Naive B cell (primary cell): Measurements from ENCODE around the gene OPCML. TPM values are rescaled to one million over a fixed set of nuclear protein-coding genes. Genes with fewer than 3 reads are reported as not detected.

Source experiments
- ATAC-seq, 2 donors: fragments of 150-1000 bp; cut with Tn5 transposase; 2 replicates each; pipeline ENCODE4 v1.10.0; 2021; ENCODE audit warnings: low read depth in 2 of 2, mild to moderate bottlenecking in 2 of 2, moderate library complexity in 2 of 2
- DNase-seq: peaks from one replicate; pipeline ENCODE4 v3.0.0; 2022
- H3K27ac Mint-ChIP-seq, 6 donors: one replicate each; pipeline ENCODE4 v1.8.0; 2020 to 2022; ENCODE audit warnings: mild to moderate bottlenecking in 6 of 6, mixed read lengths in 6 of 6, moderate library complexity in 5 of 6, inconsistent platforms in 2 of 6
- H3K27me3 Mint-ChIP-seq, 3 donors: one replicate each; pipeline ENCODE4 v1.8.0; 2021 to 2022; ENCODE audit warnings: mixed read lengths in 3 of 3, mild to moderate bottlenecking in 1 of 3
- H3K36me3 Mint-ChIP-seq, 2 donors: one replicate each; pipeline ENCODE4 v1.8.0; 2020 to 2022; ENCODE audit warnings: mixed read lengths in 2 of 2, inconsistent platforms in 1 of 2, mild to moderate bottlenecking in 1 of 2
- H3K4me1 Mint-ChIP-seq, 3 donors: one replicate each; pipeline ENCODE4 v1.8.0; 2020 to 2022; ENCODE audit warnings: mixed read lengths in 3 of 3, inconsistent platforms in 1 of 3, mild to moderate bottlenecking in 1 of 3, moderate library complexity in 1 of 3
- H3K4me3 Mint-ChIP-seq, 8 donors: one replicate each; pipeline ENCODE4 v1.8.0; 2020 to 2022; ENCODE audit warnings: mild to moderate bottlenecking in 8 of 8, mixed read lengths in 8 of 8, moderate library complexity in 8 of 8, inconsistent platforms in 2 of 8
- H3K9me3 Mint-ChIP-seq, 7 donors: one replicate each; pipeline ENCODE4 v1.8.0; 2020 to 2022; ENCODE audit warnings: mixed read lengths in 7 of 7, mild to moderate bottlenecking in 5 of 7, inconsistent platforms in 2 of 7, moderate library complexity in 1 of 7
- polyA plus RNA-seq, 6 donors: library from polyadenylated mRNA; unstranded; fragments of 300-500 nt; fragmentation: Illumina TruSeq; gene quantifications; one replicate each; pipeline ENCODE4 v1.2.3, GENCODE V29; 2021; ENCODE audit warnings: low read depth in 6 of 6

Gene OPCML
- polyA plus RNA-seq, 6 donors from 2014 or later: not detected

DNA sequence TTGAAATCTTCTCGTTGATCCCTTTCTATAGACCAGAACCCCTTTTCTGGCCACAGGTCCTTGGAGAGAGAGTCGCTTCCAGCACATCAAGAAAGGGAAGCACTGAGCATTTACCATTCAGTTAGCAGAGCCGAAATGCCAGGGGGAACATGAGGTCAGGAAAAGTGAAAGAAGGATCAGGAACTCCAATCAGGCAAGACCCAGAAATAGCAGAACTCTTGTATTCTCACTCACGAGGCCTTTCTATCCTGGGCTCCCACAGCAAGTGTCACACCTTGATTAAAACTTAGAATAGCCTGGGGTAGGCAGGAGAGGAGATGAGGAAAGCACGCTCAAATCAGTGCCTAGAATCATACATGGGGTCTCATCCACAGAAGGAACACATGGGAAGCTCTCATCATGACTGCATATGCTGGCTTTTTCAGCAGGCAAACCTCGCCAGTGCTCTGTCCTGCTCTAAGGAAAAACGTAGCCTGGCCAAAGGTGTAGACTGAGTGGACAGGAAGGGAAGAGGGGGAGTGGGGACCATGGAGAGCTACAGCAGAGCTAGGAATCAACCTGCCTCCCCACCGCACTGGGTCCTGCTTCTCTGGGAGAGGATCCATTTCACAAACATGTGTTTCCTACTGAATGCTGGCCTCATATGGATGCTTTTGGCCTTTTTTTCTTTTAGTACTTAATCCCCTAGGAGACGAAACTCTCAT is 40.5 kb downstream of the OPCML start:
- DNase-seq: no peak
- no peak overlapping the region for H3K4me3 Mint-ChIP-seq
- H3K27ac Mint-ChIP-seq: no peak overlapping the region
- no peaks in the 10 kb centered on the region for H3K36me3 Mint-ChIP-seq
- peaks cover 0 to 7% (median 0%) of the 10 kb centered on the region in 3 donors for H3K27me3 Mint-ChIP-seq
- no peaks in the 10 kb centered on the region for H3K4me1 Mint-ChIP-seq
- peaks cover 0 to 22% (median 9%) of the 10 kb centered on the region in 7 donors for H3K9me3 Mint-ChIP-seq
- no peak for ATAC-seq

DNA sequence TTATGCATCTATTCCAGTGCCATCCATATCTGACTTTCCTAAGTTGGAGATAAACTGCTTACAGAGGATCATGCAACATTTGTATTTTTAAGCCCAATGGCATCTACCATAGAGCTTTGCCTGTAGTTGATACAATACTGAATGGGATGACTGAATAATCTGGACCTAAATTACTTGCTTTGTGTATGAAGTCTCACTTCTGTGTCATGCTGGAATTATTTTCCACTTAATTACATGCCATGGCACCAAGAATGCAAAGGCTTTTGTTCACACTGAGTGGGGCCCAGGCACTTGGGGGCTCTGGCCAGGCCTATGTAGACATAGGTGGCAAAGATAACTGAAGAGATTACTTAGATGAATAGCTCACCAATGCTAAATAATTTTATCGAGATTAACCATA is 51.6 kb downstream of the OPCML start:
- no peak for DNase-seq
- no peak overlapping the region for H3K4me3 Mint-ChIP-seq

DNA sequence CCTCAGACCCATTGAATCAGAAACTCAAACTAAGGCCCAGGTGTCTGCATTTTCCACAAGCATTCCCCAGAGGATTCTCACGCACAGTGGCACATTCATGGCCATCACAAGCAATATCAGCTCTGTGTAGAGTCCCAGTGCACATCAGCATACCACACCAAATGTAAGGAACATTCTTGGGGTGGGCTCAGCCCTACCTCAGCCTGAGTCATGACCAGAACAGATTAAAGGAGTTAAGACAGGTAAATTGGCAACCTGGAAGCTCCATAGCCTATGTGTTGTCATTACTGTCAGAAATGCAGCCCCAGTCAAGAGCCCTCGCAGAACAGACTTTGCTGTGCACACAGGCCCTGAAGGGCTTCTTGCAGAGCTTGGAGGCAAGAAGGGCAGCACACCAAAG is 53.1 kb downstream of the OPCML start:
- Mint-ChIP-seq H3K4me3 (no peak overlapping the region), H3K27me3 (peaks cover 0 to 9% (median 6%) of the 10 kb centered on the region in 3 donors), H3K27ac (no peak overlapping the region), H3K36me3 (no peaks in the 10 kb centered on the region), H3K4me1 (no peaks in the 10 kb centered on the region), H3K9me3 (peaks cover 0 to 16% (median 4%) of the 10 kb centered on the region in 7 donors)
- DNase-seq (no peak), ATAC-seq (no peak)

More for the DNA sequence above, 51.6 kb downstream of the OPCML start:
- no peak for ATAC-seq
- peaks cover 0 to 16% (median 4%) of the 10 kb centered on the region in 7 donors for H3K9me3 Mint-ChIP-seq
- H3K27ac Mint-ChIP-seq: no peak overlapping the region
- peaks cover 0 to 9% (median 6%) of the 10 kb centered on the region in 3 donors for H3K27me3 Mint-ChIP-seq
- H3K36me3 Mint-ChIP-seq: no peaks in the 10 kb centered on the region
- H3K4me1 Mint-ChIP-seq: no peaks in the 10 kb centered on the region

DNA sequence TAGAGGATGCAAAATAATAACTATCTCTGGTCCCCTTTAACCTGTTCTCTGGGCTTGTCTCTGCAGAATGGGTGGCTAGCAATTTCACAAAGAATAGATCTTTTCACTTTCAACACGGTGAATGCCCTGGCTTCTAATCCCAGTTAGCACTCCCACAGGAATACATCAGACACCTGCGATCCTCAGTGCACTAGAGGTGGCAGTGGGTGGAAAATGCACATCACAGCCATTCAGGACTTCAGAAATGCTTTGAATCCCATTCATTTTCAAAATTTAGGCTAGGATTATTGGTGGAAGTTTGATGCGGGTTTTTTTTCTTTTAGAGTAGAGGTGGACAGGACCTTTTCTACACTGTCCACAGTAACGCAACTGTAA is 55.1 kb downstream of the OPCML start:
- Mint-ChIP-seq H3K36me3 (no peaks in the 10 kb centered on the region), H3K4me1 (no peaks in the 10 kb centered on the region), H3K27ac (no peak overlapping the region), H3K4me3 (no peak overlapping the region), H3K27me3 (peaks cover 0 to 9% (median 6%) of the 10 kb centered on the region in 3 donors), H3K9me3 (peaks cover 0 to 16% (median 4%) of the 10 kb centered on the region in 7 donors)
- DNase-seq (no peak), ATAC-seq (no peak)

DNA sequence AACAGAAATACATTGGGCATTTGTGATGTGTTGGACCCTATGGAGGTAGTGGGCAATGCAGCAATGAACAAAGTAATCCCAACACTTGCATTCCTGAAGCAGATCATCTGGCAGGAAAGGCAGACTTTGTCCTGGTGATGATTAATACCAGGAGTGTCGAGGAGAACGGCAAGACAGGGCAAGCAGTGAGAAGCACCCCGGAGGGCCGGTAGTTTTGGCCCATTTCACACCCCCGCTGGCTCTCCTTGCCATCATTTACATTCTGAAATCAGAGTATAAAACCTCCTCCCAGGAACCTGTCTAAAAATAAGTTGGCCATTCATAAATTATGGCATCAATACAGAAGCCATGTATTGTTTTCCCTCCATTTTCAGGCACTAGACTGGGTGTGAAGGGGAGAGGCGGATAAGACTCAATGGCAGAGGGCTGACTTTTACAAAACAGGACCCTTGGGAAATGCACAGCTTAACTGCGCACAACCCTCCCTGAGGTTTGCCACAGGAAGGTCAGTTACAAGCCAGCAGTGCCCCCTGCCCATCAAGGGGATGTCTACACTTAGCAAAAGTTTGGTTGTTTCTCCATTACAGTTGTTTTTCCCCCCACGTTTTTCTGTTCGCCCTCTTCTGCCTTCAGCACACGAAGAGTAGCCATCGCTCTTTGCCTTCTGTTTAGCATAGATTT is 55.6 kb downstream of the OPCML start:
- Mint-ChIP-seq H3K36me3 (no peaks in the 10 kb centered on the region), H3K27ac (no peak overlapping the region)

DNA sequence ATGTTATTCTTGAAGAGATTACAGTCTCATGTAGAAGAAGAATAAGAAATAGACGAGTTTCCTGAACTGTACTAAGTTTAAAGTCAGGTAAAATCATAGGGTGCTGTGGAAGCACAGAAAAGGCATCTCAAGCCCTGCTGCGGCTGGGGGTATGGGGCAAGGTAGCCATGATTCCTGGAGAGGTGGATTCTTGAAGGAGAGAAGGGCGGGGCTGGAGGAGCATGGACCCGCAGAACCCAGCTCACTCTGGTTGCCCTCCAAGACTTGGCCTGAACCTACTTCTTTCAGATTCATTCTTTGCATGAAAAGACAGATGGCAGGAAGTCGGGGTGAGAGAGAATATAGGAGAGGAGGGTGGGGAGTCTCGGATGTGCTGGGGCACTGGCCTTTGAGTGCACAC is 57.8 kb downstream of the OPCML start:
- Mint-ChIP-seq H3K27ac (no peak overlapping the region), H3K4me1 (no peaks in the 10 kb centered on the region), H3K27me3 (peaks cover 0 to 5% (median 0%) of the 10 kb centered on the region in 3 donors), H3K4me3 (no peak overlapping the region), H3K9me3 (peaks cover 0 to 11% (median 2%) of the 10 kb centered on the region in 7 donors), H3K36me3 (no peaks in the 10 kb centered on the region)
- ATAC-seq (no peak), DNase-seq (no peak)

More for the DNA sequence above, 55.6 kb downstream of the OPCML start:
- Mint-ChIP-seq H3K4me3 (no peak overlapping the region), H3K27me3 (peaks cover 0 to 9% (median under 1%) of the 10 kb centered on the region in 3 donors), H3K9me3 (peaks cover 0 to 12% (median 2%) of the 10 kb centered on the region in 7 donors), H3K4me1 (no peaks in the 10 kb centered on the region)
- ATAC-seq (no peak), DNase-seq (no peak)

DNA sequence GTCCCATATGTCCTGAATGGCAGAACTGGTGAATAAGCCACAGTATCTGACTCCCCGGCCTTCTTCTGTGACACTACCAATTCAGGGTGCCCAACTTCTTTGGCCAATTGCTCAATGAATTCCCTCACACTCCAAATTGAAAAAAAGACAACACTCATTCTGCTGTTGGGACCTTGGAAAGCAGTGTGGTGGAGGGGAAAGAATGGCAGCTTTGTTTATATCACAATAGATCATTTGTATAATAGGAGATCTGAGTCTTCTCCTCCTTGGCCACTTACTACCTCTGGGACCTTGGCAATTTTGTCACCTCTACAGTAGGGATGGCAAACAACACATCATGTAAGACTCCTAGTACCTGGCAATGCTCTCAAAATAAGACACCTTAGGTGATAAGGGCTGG is 64.6 kb downstream of the OPCML start:
- DNase-seq (no peak), ATAC-seq (no peak)
- H3K4me3 Mint-ChIP-seq: no peak overlapping the region
- no peak overlapping the region for H3K27ac Mint-ChIP-seq
- H3K9me3 Mint-ChIP-seq: peaks cover 0 to 19% (median 2%) of the 10 kb centered on the region in 7 donors
- H3K4me1 Mint-ChIP-seq: no peaks in the 10 kb centered on the region
- H3K27me3 Mint-ChIP-seq: peaks cover 0 to 6% (median 0%) of the 10 kb centered on the region in 3 donors
- no peaks in the 10 kb centered on the region for H3K36me3 Mint-ChIP-seq

DNA sequence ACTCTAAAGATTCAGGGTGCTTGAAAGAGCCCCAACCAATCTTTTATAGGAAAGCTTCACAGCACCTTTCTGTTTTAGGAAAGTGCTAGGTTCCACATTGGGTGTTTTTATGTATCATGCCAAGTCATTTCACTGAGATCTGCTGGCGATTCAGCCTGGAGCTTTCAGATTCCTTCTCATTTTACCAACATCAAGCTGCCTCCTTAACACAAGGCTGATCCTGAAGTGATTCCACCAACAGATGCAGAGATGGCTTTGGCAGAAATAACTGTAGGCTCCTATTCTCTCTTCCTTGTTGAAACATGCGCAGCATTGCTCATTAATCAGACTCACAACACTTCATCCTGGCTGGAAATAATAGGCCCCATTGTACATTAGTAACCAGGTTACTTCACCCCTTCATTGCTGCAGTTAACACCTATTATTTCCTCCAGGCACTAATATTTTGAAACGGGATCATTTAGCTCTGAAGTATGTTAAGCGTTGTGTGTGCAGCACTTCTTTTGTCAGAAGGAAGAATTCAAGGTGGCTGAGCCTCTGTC is 89.0 kb downstream of the OPCML start:
- H3K9me3 Mint-ChIP-seq: peaks cover 0 to 3% (median 3%) of the 10 kb centered on the region in 7 donors
- no peak overlapping the region for H3K4me3 Mint-ChIP-seq
- H3K4me1 Mint-ChIP-seq: no peaks in the 10 kb centered on the region
- no peak overlapping the region for H3K27ac Mint-ChIP-seq
- ATAC-seq (no peak), DNase-seq (no peak)
- no peaks in the 10 kb centered on the region for H3K27me3 Mint-ChIP-seq
- H3K36me3 Mint-ChIP-seq: no peaks in the 10 kb centered on the region

DNA sequence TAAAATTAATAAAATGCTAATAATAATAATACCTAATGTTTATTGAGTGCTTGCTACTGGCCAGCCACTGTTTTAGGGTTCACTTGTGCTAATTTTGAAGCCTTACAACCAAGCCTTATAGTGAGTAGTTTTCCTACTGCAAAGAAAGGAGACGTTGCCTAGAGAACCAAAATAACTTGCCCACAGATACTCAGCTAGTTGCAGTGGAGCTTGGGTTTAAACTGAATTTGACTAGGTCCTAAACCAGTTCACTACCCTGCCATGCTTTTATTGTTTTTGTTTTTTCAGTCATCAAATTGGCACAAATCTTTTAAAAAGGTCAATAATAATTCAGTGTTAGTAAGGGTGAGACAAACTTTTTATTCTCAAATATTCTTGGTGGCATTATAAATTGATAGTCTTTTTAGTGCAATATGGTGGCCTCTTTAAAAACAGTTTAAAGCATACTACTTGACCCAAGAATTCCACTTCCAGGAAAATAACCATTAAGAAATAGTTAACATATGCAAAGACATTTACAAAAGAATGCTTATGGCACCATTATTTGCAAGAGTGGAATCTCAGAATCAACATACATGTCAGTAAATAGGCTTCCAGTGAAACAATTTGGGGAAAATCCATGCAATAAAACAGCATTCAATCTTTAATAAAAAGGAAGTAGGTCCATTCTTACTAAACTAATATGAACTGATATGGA is 90.2 kb downstream of the OPCML start:
- Mint-ChIP-seq H3K27ac (no peak overlapping the region), H3K9me3 (peaks cover 0 to 3% (median 0%) of the 10 kb centered on the region in 7 donors), H3K27me3 (no peaks in the 10 kb centered on the region), H3K4me3 (no peak overlapping the region), H3K36me3 (no peaks in the 10 kb centered on the region), H3K4me1 (no peaks in the 10 kb centered on the region)
- ATAC-seq: no peak
- no peak for DNase-seq

DNA sequence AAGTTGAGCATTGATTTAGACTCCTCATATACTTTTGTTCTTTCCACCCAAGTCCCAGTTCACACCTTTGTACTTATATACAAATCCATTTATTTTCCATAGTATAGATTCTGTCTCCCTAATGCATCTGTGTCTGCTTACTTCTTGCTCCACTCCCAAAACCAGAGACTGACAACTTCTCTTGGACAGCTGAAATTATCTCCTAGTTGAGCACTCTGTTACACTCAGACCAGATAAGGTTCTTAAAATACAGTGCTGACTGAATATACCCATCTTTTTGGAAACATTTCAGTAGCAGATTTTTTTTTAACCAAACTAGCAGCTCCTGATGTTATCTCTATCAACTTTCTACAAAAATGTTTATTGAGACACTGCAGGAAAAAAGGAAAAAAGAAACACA is 106.3 kb downstream of the OPCML start:
- Mint-ChIP-seq H3K4me1 (no peaks in the 10 kb centered on the region), H3K27me3 (no peaks in the 10 kb centered on the region), H3K9me3 (peaks cover 0 to 5% (median 0%) of the 10 kb centered on the region in 7 donors), H3K4me3 (no peak overlapping the region), H3K27ac (no peak overlapping the region), H3K36me3 (no peaks in the 10 kb centered on the region)
- ATAC-seq (no peak), DNase-seq (no peak)

DNA sequence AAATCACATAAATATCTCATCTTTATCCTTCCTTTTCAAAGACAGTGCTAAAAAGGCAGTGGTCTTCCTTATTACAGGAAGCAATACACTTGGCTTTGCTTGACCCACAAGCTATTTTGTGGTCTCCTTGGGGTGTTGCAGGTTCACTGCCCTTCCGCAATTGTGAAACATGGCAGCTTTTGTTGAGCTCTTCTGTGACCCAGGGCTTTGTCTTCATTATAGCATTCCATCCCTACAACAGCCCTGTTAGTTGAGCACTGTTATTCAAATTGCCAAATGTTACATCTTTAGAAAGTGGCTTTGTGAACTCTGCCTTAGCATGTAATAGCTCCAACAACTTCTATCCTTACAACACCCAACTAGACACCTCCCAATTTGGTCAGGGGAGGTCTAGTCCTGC is 107.1 kb downstream of the OPCML start:
- H3K27ac Mint-ChIP-seq: no peak overlapping the region
- H3K36me3 Mint-ChIP-seq: no peaks in the 10 kb centered on the region
- DNase-seq: no peak
- H3K27me3 Mint-ChIP-seq: no peaks in the 10 kb centered on the region
- H3K9me3 Mint-ChIP-seq: peaks cover 0 to 5% (median 0%) of the 10 kb centered on the region in 7 donors
- H3K4me3 Mint-ChIP-seq: no peak overlapping the region
- no peaks in the 10 kb centered on the region for H3K4me1 Mint-ChIP-seq
- no peak for ATAC-seq

DNA sequence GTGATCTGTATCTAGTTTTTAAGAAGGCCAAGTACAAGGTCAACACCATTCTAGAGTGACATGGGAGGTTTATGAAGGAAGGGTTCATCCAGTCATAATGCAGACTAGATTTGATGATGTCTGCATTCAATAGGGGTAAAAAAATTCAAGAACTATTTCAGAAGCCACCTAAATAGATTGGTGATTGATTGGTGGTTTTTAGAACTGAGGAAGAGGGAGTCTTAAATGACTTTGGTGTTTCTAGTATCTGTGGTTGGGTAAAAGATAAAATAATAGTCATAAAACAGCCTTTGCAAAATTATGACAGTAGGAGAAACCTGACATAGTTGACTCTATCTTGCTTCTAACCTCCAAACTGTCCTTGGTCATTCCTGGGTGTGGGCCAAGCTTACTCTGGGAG is 114.1 kb downstream of the OPCML start:
- peaks cover 0 to 9% (median 0%) of the 10 kb centered on the region in 7 donors for H3K9me3 Mint-ChIP-seq
- H3K4me3 Mint-ChIP-seq: no peak overlapping the region
- no peaks in the 10 kb centered on the region for H3K4me1 Mint-ChIP-seq
- H3K27ac Mint-ChIP-seq: no peak overlapping the region
- H3K27me3 Mint-ChIP-seq: no peaks in the 10 kb centered on the region
- ATAC-seq (no peak), DNase-seq (no peak)
- no peaks in the 10 kb centered on the region for H3K36me3 Mint-ChIP-seq

DNA sequence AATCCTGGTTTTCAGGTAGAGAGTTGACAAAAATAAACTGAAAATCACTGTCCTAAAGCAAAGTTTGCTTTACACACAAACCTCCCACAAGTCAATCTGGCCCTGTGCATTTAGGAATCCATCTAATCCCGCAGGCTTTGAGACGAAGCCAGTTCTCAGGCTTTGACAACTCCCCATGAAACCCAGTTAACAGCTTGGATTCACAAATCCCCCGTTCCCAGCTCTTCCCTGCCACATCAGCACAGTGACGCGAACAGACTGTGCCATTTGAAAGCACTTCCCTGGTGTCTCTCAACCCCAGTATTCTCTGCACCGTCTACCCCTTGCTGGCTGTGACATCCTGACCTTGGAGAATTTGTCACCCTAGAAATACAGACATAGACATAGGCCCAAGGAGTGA is 117.8 kb downstream of the OPCML start:
- no peak overlapping the region for H3K4me3 Mint-ChIP-seq
- no peak overlapping the region for H3K27ac Mint-ChIP-seq
- H3K36me3 Mint-ChIP-seq: no peaks in the 10 kb centered on the region
- H3K27me3 Mint-ChIP-seq: peaks cover 0 to 6% (median 4%) of the 10 kb centered on the region in 3 donors
- peaks cover 0 to 9% (median under 1%) of the 10 kb centered on the region in 7 donors for H3K9me3 Mint-ChIP-seq
- H3K4me1 Mint-ChIP-seq: no peaks in the 10 kb centered on the region
- DNase-seq: no peak
- no peak for ATAC-seq
